NCI-H2227 treated with DMSO at 0.1 percent for 48 hours (cell line): ENCODE results near the gene TMEM81.

ENCODE experiments used
- DNase-seq: peaks from one replicate; lab custom pipeline; 2025; lab: John Stamatoyannopoulos, UW

The TMEM81 gene

DNA sequence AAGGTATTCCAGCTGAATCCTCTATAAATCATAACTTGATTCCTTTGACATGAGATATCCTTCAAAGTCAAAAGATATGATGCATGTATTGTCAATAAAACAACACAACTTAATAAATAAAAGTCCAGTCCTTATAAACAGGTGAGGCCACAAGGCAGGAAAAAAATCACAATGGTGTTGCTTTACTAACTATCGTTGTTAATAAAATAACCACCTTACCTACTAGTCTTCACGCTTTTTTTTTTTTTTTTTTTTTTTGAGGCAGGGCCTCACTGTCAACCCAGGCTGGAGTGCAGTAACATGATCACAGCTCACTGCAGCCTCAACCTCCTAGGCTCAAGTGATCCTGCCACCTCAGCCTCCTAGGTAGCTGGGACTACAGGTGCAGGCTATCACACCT, at the start of gene TMEM81:
Gene TMEM81 (minus strand): TSS at position 101 of the 400 bp plus-strand sequence. CDS start 140 bp downstream, outside the sequence.
- DNase-seq: no peak

- DNase-seq: no peak
These were observed 49.0 kb upstream of the TMEM81 start for GRCh38 chr1:205133287-205133686.

GRCh38 chr1:205129447-205130029, 45.3 kb upstream of the TMEM81 start:
- no peak for DNase-seq

- no peak for DNase-seq
These were observed 43.8 kb upstream of the TMEM81 start for GRCh38 chr1:205128050-205128449.

GRCh38 chr1:205127646-205128045, 43.4 kb upstream of the TMEM81 start:
- no peak for DNase-seq

DNA sequence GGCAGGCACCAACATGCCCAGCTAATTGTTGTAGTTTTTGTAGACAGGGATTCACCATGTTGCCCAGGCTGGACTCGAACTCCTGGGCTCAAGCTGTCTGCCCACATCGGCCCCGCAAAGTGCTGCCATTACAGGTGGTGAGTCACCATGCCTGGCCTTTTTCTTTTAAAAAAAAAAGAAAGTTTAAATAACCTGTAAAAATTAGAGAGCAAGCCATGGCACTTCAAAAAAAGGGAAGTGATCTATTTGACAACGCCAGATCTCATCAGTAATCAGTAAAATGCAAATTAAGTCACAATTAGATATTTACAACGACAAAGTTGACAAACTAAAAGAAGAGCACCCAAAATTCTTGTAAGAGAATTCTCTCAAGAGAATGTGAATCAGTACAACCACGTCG, 40.5 kb upstream of the TMEM81 start:
- DNase-seq: no peak

GRCh38 chr1:205122489-205122882, 38.2 kb upstream of the TMEM81 start:
- no peak for DNase-seq

DNA sequence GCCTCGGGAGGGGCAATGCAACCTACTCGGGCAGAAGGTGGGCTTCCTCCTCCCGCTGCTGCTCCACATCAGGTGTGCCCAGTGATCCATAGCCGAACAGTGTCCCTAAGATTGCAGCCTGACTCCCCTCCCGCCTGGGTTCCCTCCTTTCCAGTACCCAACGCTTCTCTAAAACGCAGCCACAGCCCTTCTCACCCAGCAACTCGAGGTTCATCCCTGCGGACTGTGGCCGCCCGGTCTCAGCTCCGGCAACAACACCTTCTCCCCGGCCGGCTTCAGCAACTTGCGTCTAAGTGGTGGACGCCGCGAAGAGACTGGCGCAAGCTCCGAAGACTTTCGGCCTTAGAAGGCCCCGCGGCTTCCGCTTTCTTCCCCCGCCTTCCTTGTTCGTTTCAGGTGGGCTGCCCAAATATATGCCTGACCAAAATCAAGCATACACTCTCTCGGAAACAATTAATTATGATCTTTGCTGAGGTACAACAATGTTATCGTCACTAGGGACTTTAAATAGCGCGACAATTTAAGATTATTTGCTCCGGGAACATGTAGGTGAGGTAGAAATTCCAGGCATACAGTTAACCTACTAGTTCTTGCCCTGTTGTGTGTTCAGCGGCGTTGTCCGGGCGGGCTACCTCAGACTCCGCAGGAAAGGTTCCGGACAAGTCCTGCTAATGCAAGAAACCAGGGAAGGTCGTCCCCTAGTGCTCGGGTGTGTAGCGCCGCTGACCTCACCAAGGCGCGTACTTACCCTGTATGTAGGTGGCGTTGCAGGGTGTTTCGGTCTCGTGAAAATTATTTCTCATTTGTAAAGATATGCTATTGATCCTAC, 37.6 kb upstream of the TMEM81 start, which contains the start of gene RBBP5:
Gene RBBP5 (minus strand): TSS at position 319 of the 829 bp plus-strand sequence. CDS start 105 bp downstream, at position 214.
- peak; percentile 98 for DNase-seq

GRCh38 chr1:205118752-205119151, 34.5 kb upstream of the TMEM81 start:
- no peak for DNase-seq

DNA sequence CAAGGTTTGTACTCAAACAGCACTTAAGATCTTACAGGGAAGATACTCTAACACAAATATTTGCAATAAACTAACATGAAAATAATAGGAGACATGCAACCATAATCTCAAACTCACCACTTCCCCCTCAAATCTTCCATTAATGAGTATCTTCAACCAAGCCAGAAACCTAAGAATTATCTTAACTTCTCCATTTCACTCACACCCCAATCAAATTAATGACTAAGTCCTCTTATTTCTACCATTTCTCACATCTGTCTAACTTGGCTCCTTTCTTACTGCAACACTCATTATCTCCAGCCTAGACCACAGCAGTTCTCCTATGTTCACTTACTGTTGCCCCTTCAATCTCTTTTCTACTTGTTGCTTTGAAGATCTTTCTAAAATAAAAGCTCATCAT, 27.1 kb upstream of the TMEM81 start:
- no peak for DNase-seq

- DNase-seq: no peak
These were observed 25.5 kb upstream of the TMEM81 start for GRCh38 chr1:205109711-205110110.

GRCh38 chr1:205109269-205109668, 25.0 kb upstream of the TMEM81 start:
- no peak for DNase-seq

DNA sequence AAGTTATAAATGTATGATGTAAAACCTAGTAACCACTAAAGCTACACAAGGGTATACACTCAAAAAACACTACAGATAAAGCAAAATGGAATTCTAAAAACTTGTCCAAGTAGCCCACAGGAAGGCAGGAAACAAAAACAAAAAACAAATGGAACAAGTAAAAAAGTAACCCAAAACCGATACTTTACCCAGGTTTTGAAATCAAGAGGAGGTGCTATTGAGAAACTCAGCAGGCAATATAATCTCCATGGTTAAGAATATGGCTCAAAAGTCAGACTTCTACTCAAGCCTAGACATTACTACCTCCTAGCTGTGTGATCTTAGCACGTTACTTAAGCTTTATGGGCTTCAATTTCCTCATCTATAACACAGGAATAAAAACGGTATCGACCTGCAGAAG, 24.2 kb upstream of the TMEM81 start:
- no peak for DNase-seq

DNA sequence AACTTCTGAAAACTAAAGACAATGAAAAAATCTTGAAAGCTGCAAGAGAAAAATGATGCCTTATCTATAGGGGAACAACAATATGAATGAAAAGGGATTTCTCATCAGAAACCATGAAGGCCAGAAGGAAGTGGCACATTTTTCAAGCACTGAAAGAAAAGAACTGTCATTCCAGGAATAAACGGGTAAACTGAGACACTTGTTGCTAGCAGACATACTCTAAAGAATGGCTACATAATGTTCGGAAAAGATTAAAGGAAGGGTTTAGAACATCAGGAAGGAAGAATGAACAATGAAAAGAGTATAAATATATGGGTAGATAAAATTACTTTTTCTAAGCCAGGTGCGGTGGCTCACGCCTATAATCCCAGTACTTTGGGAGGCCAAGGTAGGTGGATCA, 23.1 kb upstream of the TMEM81 start:
- no peak for DNase-seq

DNA sequence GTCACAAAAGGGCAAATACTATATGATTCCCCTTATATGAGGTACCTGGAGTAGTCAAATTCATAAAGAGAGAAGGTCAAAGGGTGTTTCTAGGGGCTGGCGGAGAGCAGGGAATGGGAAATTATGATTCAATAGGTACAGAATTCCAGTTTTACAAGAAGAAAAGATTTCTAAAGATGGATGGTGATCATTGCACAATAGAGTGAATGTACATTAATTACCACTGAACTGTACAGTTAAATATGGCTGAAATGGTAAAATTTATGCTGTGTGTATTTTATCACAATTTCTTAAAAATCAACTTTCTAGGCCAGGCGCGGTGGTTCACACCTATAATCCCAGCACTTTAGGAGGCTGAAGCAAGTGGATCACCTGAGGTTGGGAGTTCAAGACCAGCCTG, 18.1 kb upstream of the TMEM81 start:
- no peak for DNase-seq

DNA sequence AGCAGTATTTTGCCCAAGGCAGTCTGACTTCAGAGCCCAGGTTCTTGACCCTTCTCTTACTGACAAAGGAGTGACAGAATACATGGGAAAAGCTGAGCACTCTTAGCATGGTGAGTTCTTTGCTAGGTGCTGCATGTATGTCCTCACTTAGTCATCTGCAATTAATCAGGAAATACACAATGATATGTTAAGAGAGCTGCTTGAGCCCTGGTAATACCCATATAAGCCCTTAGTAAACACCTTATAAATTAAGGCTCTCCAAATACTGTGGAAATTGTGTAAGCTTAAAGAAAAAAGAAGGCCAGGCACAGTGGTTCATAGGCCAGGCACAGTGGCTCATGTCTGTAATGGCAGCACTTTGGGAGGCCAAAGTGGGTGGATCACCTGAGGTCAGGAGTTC, 14.0 kb upstream of the TMEM81 start:
- DNase-seq: no peak

DNA sequence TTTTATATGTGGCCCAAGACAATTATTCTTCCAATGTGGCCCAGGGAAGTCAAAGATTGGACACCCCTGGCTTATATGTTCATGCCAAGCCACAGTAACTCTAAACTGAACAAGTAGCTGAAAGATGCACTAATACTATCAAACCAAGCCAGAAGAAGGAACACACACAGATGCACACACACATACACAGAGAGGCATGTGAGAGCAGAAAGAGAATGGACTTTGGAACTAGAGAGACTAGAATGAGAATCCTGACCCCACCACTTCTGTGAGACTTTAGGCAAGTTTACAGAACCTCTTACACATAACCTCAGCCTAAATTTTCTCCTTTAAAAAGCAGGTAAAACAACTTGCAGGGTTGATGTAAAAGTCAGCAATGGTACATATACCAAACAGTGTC, 11.2 kb upstream of the TMEM81 start:
- no peak for DNase-seq

GRCh38 chr1:205091043-205091740, 6.9 kb upstream of the TMEM81 start:
- no peak for DNase-seq

DNA sequence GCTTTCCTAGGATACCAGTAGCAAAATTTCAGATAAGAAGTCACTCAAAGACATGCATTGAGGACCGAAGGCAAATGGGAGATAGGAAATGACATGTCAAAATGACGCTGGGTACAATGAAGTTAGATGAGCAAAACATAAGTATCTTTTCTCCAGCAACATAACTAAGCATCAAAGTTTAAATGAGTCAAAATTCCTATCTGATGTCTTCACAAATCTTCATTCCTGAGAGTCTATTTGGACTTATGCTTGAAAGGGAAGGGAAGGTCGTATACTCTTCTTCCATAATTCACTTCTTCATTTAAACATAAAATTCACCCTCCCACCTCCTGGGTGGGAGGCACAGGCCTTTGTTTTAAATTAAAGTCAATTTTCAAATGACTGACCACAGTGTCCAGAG, 4.1 kb upstream of the TMEM81 start:
- no peak for DNase-seq

- peak; percentile 52 for DNase-seq
These were observed 1.8 kb downstream of the TMEM81 start for GRCh38 chr1:205082431-205082830.

DNA sequence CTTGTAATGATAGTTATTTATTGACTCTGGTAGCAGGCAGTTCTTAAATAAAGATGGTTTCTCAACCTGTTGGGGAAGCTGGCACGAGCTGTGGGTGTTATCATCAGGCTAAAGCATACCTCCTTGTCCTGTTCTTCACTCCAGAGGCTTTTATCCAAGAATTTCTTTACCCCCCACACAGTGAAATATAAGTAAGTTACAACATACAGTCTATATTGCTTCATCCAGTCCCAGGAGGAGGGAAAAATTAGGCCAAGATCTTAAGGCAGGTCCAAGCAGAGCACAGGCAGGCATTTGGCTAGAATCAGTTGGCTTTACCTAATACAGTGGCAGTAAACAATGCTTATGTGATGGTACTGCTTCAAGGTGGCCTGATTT, 6.3 kb downstream of the TMEM81 start:
- DNase-seq: no peak

DNA sequence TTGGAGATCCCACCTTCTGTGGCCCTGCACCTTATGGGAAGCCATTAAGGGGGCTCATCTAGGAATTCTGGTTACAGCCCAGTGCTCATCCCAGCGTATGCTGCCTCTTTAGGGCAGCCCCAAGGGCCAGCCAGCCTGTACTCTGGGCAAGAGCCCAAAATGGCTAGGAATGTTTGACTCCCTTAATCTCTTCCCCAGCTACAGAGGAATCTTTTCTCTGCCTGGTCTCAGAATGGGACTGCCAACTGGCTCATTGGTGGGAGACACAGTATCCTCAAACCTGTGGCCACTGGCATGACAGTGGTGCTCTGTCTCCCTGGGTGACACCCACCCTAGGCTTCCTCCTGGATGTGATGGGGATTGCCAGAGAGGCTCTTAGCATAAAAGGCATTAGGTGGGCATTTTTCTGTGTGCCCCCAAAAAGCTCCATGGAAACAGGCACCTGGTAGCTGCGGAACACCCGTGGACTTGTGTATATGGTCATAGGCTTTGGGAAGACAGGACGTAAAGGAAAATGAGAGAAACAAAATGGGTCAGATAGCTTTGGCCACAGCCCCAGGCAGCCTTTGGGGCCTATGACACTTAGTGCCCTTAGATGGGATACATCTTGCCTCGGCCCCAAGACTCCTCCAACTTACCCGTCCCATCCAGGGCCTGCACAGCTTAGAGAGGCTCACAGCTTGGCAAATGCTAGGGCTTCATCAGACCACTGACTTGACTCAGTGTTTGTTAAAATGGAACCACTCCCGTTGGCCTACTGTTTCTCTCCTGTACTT, 6.9 kb downstream of the TMEM81 start:
- DNase-seq: no peak
